H1 (cell line): ENCODE results near the gene FXN. TPM values are rescaled to one million over a fixed set of nuclear protein-coding genes. Genes with fewer than 3 reads are reported as not detected.

Experiments used
- CTCF ChIA-PET: fragments of 300-600 bp; sonication (Branson Sonifier 250); formaldehyde crosslinking; loops from one replicate; lab custom pipeline; 2021; ENCODE audit not compliant: partially characterized antibody; lab: Charles Lee
- POLR2A ChIA-PET: fragments of 300-600 bp; sonication (Branson Sonifier 250); formaldehyde crosslinking; loops from one replicate; lab custom pipeline; 2021; ENCODE audit warnings: inconsistent platforms; ENCODE audit not compliant: partially characterized antibody; lab: Charles Lee
- DNase-seq, 2 experiments: peaks; one replicate each; pipeline versions ENCODE4 v3.0.0 to v3.0.0-alpha.2; 2010 to 2022; ENCODE audit warnings: low spot score in 2 of 2, low read depth in 1 of 2, mixed read lengths in 1 of 2
- FAIRE-seq: peaks from 2 replicates; lab custom pipeline; 2011; peaks lifted over from hg19 to GRCh38; lab: Jason Lieb, UNC
- H2AFZ ChIP-seq: 2 replicates; pipeline ENCODE4 v1.8.1; 2012; ENCODE audit warnings: low read length, inconsistent platforms
- H2AK5ac ChIP-seq: 2 replicates; pipeline ENCODE4 v1.6.1; 2013; ENCODE audit warnings: low read depth, low read length
- H2BK120ac ChIP-seq: replicated peaks from 2 replicates; pipeline ENCODE3; 2013; ENCODE audit warnings: low read depth, low read length, inconsistent platforms
- H2BK12ac ChIP-seq: 2 replicates; pipeline ENCODE4 v1.6.1; 2013; ENCODE audit warnings: low read depth, low read length
- H2BK15ac ChIP-seq: 2 replicates; pipeline ENCODE4 v1.6.1; 2013; ENCODE audit warnings: low read length
- H2BK20ac ChIP-seq: 2 replicates; pipeline ENCODE4 v1.6.1; 2013; ENCODE audit warnings: low read length
- H2BK5ac ChIP-seq: 2 replicates; pipeline ENCODE4 v1.6.1; 2013; ENCODE audit warnings: low read depth, low read length
- H3K14ac ChIP-seq: 2 replicates; pipeline ENCODE4 v1.6.1; 2013; ENCODE audit warnings: inconsistent platforms; ENCODE audit not compliant: insufficient read length
- H3K18ac ChIP-seq: 2 replicates; pipeline ENCODE4 v1.6.1; 2013; ENCODE audit warnings: low read length; ENCODE audit errors: extremely low read depth
- H3K23ac ChIP-seq: 2 replicates; pipeline ENCODE4 v1.6.1; 2013; ENCODE audit warnings: inconsistent platforms; ENCODE audit not compliant: insufficient read length
- H3K23me2 ChIP-seq: 2 replicates; pipeline ENCODE4 v1.6.1; 2013; ENCODE audit warnings: low read depth, low read length
- H3K27ac ChIP-seq: 2 replicates; pipeline ENCODE4 v1.6.1; 2011; ENCODE audit warnings: low read depth, low read length, inconsistent platforms
- H3K27me3 ChIP-seq, 4 experiments: replicated peaks in 1 of 4; 1 replicate in 1 of 4; 2 replicates in 3 of 4; pipeline versions ENCODE4 v1.6.1 to v1.8.1; 2011 to 2013; ENCODE audit warnings: low read length in 3 of 4, mild to moderate bottlenecking in 3 of 4, inconsistent platforms in 2 of 4, mixed read lengths in 2 of 4, moderate library complexity in 1 of 4; ENCODE audit not compliant: control insufficient read depth in 3 of 4, insufficient read depth in 3 of 4; ENCODE audit errors: extremely low read depth in 1 of 4
- H3K36me3 ChIP-seq, 4 experiments: 2 replicates each; pipeline versions ENCODE4 v1.6.1 to v1.8.1; 2011 to 2013; ENCODE audit warnings: mild to moderate bottlenecking in 4 of 4, low read length in 3 of 4, moderate library complexity in 2 of 4, control low read depth in 1 of 4, inconsistent platforms in 1 of 4; ENCODE audit not compliant: insufficient read depth in 4 of 4, control insufficient read depth in 2 of 4
- H3K4ac ChIP-seq: replicated peaks from 2 replicates; pipeline ENCODE3; 2013; ENCODE audit warnings: low read length, low read depth, mixed read lengths, inconsistent platforms; ENCODE audit not compliant: insufficient read length
- H3K4me1 ChIP-seq, 4 experiments: replicated peaks in 1 of 4; 1 replicate in 1 of 4; 2 replicates in 3 of 4; pipeline versions ENCODE4 v1.6.1 to v1.8.1; 2011 to 2013; ENCODE audit warnings: low read length in 3 of 4, inconsistent platforms in 2 of 4, mixed read lengths in 1 of 4; ENCODE audit not compliant: insufficient read depth in 4 of 4, control insufficient read depth in 3 of 4
- H3K4me2 ChIP-seq, 2 experiments: 2 replicates each; pipeline versions ENCODE4 v1.6.1 to v1.8.1; 2011 to 2013; ENCODE audit warnings: low read depth in 2 of 2, low read length in 2 of 2, control low read depth in 1 of 2, inconsistent platforms in 1 of 2, mild to moderate bottlenecking in 1 of 2; ENCODE audit not compliant: insufficient read depth in 1 of 2
- H3K4me3 ChIP-seq, 4 experiments: fragments of 200-600, 300-600 bp in 1 of 4; sonication (generic), shearing (Covaris generic), sonication (Bioruptor Twin) in 1 of 4; 2 replicates each; pipeline versions ENCODE4 v1.5.1 to v1.8.1; 2011 to 2016; ENCODE audit warnings: low read length in 4 of 4, low read depth in 3 of 4, control low read depth in 2 of 4, inconsistent platforms in 2 of 4, mild to moderate bottlenecking in 2 of 4, mixed read lengths in 1 of 4, moderate library complexity in 1 of 4; ENCODE audit not compliant: insufficient read depth in 2 of 4; ENCODE audit errors: extremely low read depth in 1 of 4
- H3K56ac ChIP-seq: replicated peaks from 2 replicates; pipeline ENCODE3; 2013; ENCODE audit warnings: low read depth, mild to moderate bottlenecking, mixed read lengths, low read length, inconsistent platforms; ENCODE audit not compliant: insufficient read length
- H3K79me1 ChIP-seq: 2 replicates; pipeline ENCODE4 v1.6.1; 2013; ENCODE audit warnings: low read depth, low read length, control low read depth
- H3K79me2 ChIP-seq, 2 experiments: 2 replicates each; pipeline versions ENCODE4 v1.6.1 to v1.8.1; 2012 to 2013; ENCODE audit warnings: low read length in 2 of 2, mild to moderate bottlenecking in 2 of 2, inconsistent platforms in 1 of 2; ENCODE audit not compliant: insufficient read depth in 2 of 2, control insufficient read depth in 1 of 2
- H3K9ac ChIP-seq, 4 experiments: replicated peaks in 1 of 4; 1 replicate in 1 of 4; 2 replicates in 3 of 4; pipeline versions ENCODE4 v1.6.1 to v1.8.1; 2011 to 2013; ENCODE audit warnings: low read depth in 3 of 4, low read length in 3 of 4, control low read depth in 2 of 4, mild to moderate bottlenecking in 2 of 4, moderate library complexity in 2 of 4, inconsistent platforms in 1 of 4; ENCODE audit errors: extremely low read depth in 1 of 4
- H3K9me3 ChIP-seq, 2 experiments: 2 replicates each; pipeline versions ENCODE4 v1.6.1 to v1.8.1; 2012 to 2013; ENCODE audit warnings: mild to moderate bottlenecking in 2 of 2, moderate library complexity in 2 of 2, control low read depth in 1 of 2, inconsistent platforms in 1 of 2, low read depth in 1 of 2, low read length in 1 of 2, mixed read lengths in 1 of 2; ENCODE audit not compliant: insufficient read depth in 2 of 2
- H4K20me1 ChIP-seq, 2 experiments: replicated peaks in 1 of 2; 2 replicates each; pipeline versions ENCODE3 to v1.8.1; 2011 to 2013; ENCODE audit warnings: inconsistent platforms in 2 of 2, low read length in 2 of 2, mild to moderate bottlenecking in 1 of 2; ENCODE audit not compliant: insufficient read depth in 2 of 2, control insufficient read depth in 1 of 2
- H4K5ac ChIP-seq: 2 replicates; pipeline ENCODE4 v1.6.1; 2013; ENCODE audit warnings: low read length, low read depth, mixed read lengths, inconsistent platforms; ENCODE audit not compliant: insufficient read length
- H4K8ac ChIP-seq: 2 replicates; pipeline ENCODE4 v1.8.0; 2013; ENCODE audit warnings: mild to moderate bottlenecking, moderate library complexity, low read length, inconsistent platforms; ENCODE audit not compliant: insufficient read depth; ENCODE audit errors: extremely low read depth
- H4K91ac ChIP-seq: replicated peaks from 2 replicates; pipeline ENCODE3; 2013; ENCODE audit warnings: low read length, mixed read lengths, inconsistent platforms; ENCODE audit not compliant: insufficient read length
- BACH1 ChIP-seq: IDR thresholded peaks from 2 replicates; pipeline ENCODE4 v1.6.1; 2012; ENCODE audit warnings: low read length, improper control_type of control experiment
- CHD1 ChIP-seq: IDR thresholded peaks from 2 replicates; pipeline ENCODE4 v1.6.1; 2012; ENCODE audit warnings: low read depth, low read length, improper control_type of control experiment
- EP300 ChIP-seq, 2 experiments: IDR thresholded peaks; 1 replicate in 1 of 2; 2 replicates in 1 of 2; pipeline ENCODE4 v1.6.1; 2011 to 2012; ENCODE audit warnings: low read depth in 2 of 2, low read length in 2 of 2, mild to moderate bottlenecking in 2 of 2, borderline replicate concordance in 1 of 2, inconsistent platforms in 1 of 2, moderate library complexity in 1 of 2
- POLR2AphosphoS5 ChIP-seq: IDR thresholded peaks from 2 replicates; pipeline ENCODE4 v1.6.1; 2011; ENCODE audit warnings: low read depth, low read length
- WGBS, 2 experiments: shearing (Covaris generic) in 1 of 2; methylation state at CpG; one replicate each; pipeline versions ENCODE4 v1.1.6 to v1.1.7; 2013 to 2015; ENCODE audit warnings: low lambda C conversion rate in 2 of 2, mixed read lengths in 2 of 2, inconsistent platforms in 1 of 2, low coverage in 1 of 2, missing lambda C conversion rate in 1 of 2; ENCODE audit not compliant: insufficient replicate concordance in 2 of 2, insufficient coverage in 1 of 2, insufficient read length in 1 of 2; ENCODE audit errors: extremely low coverage in 1 of 2, missing lambda C conversion rate in 1 of 2; 5-methylcytosine and 5-hydroxymethylcytosine counted together
- polyA plus RNA-seq, 7 experiments: library from polyadenylated mRNA; depleted of rRNA in 3 of 7; stranded (reverse) in 5 of 7; unstranded in 2 of 7; fragments of >200 nt in 5 of 7; fragments of 200-250 nt in 2 of 7; gene quantifications; 1 replicate in 5 of 7; 2 replicates in 1 of 7; 4 replicates in 1 of 7; pipeline versions ENCODE4 v1.2.1 to v1.2.3, GENCODE V29; 2011 to 2013; ENCODE audit warnings: missing spikeins in 2 of 7, mixed read lengths in 2 of 7
- total RNA-seq: library from RNA; stranded (reverse); fragmentation: NEBNext Ultra II Directional; extraction: Animal tissue kit (Norgen Biotek cat#: 25700); gene quantifications from 2 replicates; pipeline ENCODE4 v1.2.1, GENCODE V29; 2021
- TF ChIP-seq, protein P1 (sequence below), 3 experiments: IDR thresholded peaks; 1 replicate in 2 of 3; 2 replicates in 1 of 3; pipeline versions ENCODE4 v1.5.1 to v1.6.1; 2011; ENCODE audit warnings: low read length in 3 of 3, mild to moderate bottlenecking in 3 of 3, inconsistent platforms in 2 of 3, low read depth in 1 of 3, moderate library complexity in 1 of 3; ENCODE audit not compliant: insufficient read depth in 1 of 3; ENCODE audit errors: control extremely low read depth in 1 of 3

The FXN gene
- total and polyA plus RNA-seq, 2 of the 8 experiments (the other 6 are each of a cell fraction or from before 2014, with no cell fraction given): 34.2 to 37.5 TPM

DNA sequence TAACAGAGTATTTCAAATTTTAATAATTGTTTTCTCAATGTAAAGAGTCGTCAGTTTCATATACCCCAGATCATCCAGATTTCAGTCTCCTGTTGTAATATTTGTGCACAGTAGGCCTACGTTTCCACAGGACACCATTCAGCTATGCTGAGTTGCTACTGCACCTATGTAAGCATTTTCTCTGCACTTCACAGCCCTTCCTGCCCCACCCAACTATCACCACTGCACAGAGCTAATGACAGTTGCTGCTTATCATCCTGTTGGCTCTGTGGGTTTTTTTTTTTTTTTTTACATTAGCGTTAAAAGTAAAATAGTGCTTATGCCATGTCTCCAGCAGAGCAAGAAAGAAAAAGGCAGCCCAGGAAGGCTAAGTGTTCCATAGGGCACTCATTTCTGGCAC, 15.7 kb upstream of the FXN start:
- H3K36me3 ChIP-seq: no peaks in the 10 kb centered on the region
- H3K4me1 ChIP-seq: peaks cover 0 to 11% (median 3%) of the 10 kb centered on the region in 4 experiments; a peak in 4 of 7 replicates
- ChIA-PET POLR2A (interaction anchor here (0.8 kb wide), 1 partner anchor 16 kb away, joined by 3 read pairs; the partner anchor contains the start of gene FXN), CTCF (interaction anchor here (0.9 to 2.2 kb wide), 5 partner anchors 9 to 452 kb away, joined by 3 to 7 read pairs (median 5); no protein-coding TSS in a partner anchor)
- H3K9ac ChIP-seq: no peak overlapping the region
- H3K18ac ChIP-seq: no peak overlapping the region
- H2BK20ac ChIP-seq: no peak overlapping the region
- H3K14ac ChIP-seq: no peak overlapping the region
- WGBS, 2 experiments: 86% methylated on average over 2 of the region's 3 CpGs; no CpG with 5 or more reads in 1 of the 2 experiments
- H3K27me3 ChIP-seq: no peaks in the 10 kb centered on the region; a peak in 2 of 7 replicates
- H2AK5ac ChIP-seq: no peak overlapping the region
- H3K23ac ChIP-seq: no peak overlapping the region
- H4K20me1 ChIP-seq: no peaks in the 10 kb centered on the region
- no peak for FAIRE-seq
- no peak overlapping the region for H2BK5ac ChIP-seq
- H3K9me3 ChIP-seq: no peaks in the 10 kb centered on the region
- no peak overlapping the region for H3K4me2 ChIP-seq
- H3K79me2 ChIP-seq: no peaks in the 10 kb centered on the region
- no peak overlapping the region for H4K91ac ChIP-seq
- no peak overlapping the region for H2BK120ac ChIP-seq
- no peak overlapping the region for H4K8ac ChIP-seq
- H3K4me3 ChIP-seq: no peak overlapping the region
- H3K27ac ChIP-seq: no peak overlapping the region
- no peak overlapping the region for H2BK12ac ChIP-seq
- no peak for DNase-seq
- H3K79me1 ChIP-seq: no peaks in the 10 kb centered on the region
- no peak overlapping the region for H4K5ac ChIP-seq
- H2AFZ ChIP-seq: no peak overlapping the region
- no peak overlapping the region for H3K56ac ChIP-seq
- TF ChIP-seq BACH1 (no peak), CHD1 (no peak), EP300 (IDR thresholded peaks at IDR 0.05; ENCODE audit: borderline replicate concordance in 1 of 2, low read depth in 2 of 2, low read length in 2 of 2) (no peak), POLR2AphosphoS5 (no peak)
- TF ChIP-seq, protein P1, sequence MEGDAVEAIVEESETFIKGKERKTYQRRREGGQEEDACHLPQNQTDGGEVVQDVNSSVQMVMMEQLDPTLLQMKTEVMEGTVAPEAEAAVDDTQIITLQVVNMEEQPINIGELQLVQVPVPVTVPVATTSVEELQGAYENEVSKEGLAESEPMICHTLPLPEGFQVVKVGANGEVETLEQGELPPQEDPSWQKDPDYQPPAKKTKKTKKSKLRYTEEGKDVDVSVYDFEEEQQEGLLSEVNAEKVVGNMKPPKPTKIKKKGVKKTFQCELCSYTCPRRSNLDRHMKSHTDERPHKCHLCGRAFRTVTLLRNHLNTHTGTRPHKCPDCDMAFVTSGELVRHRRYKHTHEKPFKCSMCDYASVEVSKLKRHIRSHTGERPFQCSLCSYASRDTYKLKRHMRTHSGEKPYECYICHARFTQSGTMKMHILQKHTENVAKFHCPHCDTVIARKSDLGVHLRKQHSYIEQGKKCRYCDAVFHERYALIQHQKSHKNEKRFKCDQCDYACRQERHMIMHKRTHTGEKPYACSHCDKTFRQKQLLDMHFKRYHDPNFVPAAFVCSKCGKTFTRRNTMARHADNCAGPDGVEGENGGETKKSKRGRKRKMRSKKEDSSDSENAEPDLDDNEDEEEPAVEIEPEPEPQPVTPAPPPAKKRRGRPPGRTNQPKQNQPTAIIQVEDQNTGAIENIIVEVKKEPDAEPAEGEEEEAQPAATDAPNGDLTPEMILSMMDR (IDR thresholded peaks at IDR 0.05; ENCODE audit: control extremely low read depth in 1 of 3, insufficient read depth in 1 of 3, low read depth in 1 of 3, low read length in 3 of 3): no peak
- no peak overlapping the region for H2BK15ac ChIP-seq
- H3K4ac ChIP-seq: no peak overlapping the region
- H3K23me2 ChIP-seq: no peaks in the 10 kb centered on the region
